ENCODE results near the gene ZFP36L2. TPM values are rescaled to one million over a fixed set of nuclear protein-coding genes. Genes with fewer than 3 reads are reported as not detected.
A peak's percentile ranks its signal among the peaks of the same experiment; 100 is the strongest.

The ZFP36L2 gene
- 6.1 and 6.2 TPM in 2 replicates for total RNA-seq
- 10.3 TPM for polyA plus RNA-seq (2012)

GRCh38 chr2:43226558-43226954, at the start of gene ZFP36L2:
TSS of gene ZFP36L2 (minus strand) at chr2:43226606. CDS start at chr2:43226315, 291 bp downstream.
- DNase-seq (ENCODE audit: low read depth): peak; percentile 96

- DNase-seq (ENCODE audit: low read depth): no peak
These were observed 48.3 kb upstream of the ZFP36L2 start for GRCh38 chr2:43274721-43275120.

- DNase-seq (ENCODE audit: low read depth): no peak
These were observed 47.6 kb upstream of the ZFP36L2 start for GRCh38 chr2:43274055-43274454.

- DNase-seq (ENCODE audit: low read depth): peak; percentile 51
These were observed 47.1 kb upstream of the ZFP36L2 start for GRCh38 chr2:43273529-43273928.

GRCh38 chr2:43270930-43271615, 44.7 kb upstream of the ZFP36L2 start:
- no peak for DNase-seq (ENCODE audit: low read depth)

GRCh38 chr2:43270461-43270860, 44.1 kb upstream of the ZFP36L2 start:
- DNase-seq (ENCODE audit: low read depth): no peak

- peak; percentile 90 for DNase-seq (ENCODE audit: low read depth)
These were observed 43.3 kb upstream of the ZFP36L2 start for GRCh38 chr2:43269706-43270105.

- DNase-seq (ENCODE audit: low read depth): peak; percentile 98
These were observed 42.7 kb upstream of the ZFP36L2 start for GRCh38 chr2:43269074-43269572.

- no peak for DNase-seq (ENCODE audit: low read depth)
These were observed 41.9 kb upstream of the ZFP36L2 start for GRCh38 chr2:43268066-43268953.

- DNase-seq (ENCODE audit: low read depth): no peak
These were observed 41.0 kb upstream of the ZFP36L2 start for GRCh38 chr2:43267381-43267780.

GRCh38 chr2:43266711-43267111, 40.3 kb upstream of the ZFP36L2 start:
- no peak for DNase-seq (ENCODE audit: low read depth)

GRCh38 chr2:43265421-43265820, 39.0 kb upstream of the ZFP36L2 start:
- no peak for DNase-seq (ENCODE audit: low read depth)

- DNase-seq (ENCODE audit: low read depth): peak; percentile 63
These were observed 38.6 kb upstream of the ZFP36L2 start for GRCh38 chr2:43265001-43265400.

GRCh38 chr2:43262951-43263350, 36.5 kb upstream of the ZFP36L2 start:
- DNase-seq (ENCODE audit: low read depth): no peak

GRCh38 chr2:43262239-43262638, 35.8 kb upstream of the ZFP36L2 start:
- DNase-seq (ENCODE audit: low read depth): no peak

- no peak for DNase-seq (ENCODE audit: low read depth)
These were observed 33.1 kb upstream of the ZFP36L2 start for GRCh38 chr2:43259512-43259911.

- DNase-seq (ENCODE audit: low read depth): no peak
These were observed 32.2 kb upstream of the ZFP36L2 start for GRCh38 chr2:43258547-43259156.

- DNase-seq (ENCODE audit: low read depth): peak; percentile 87
These were observed 29.0 kb upstream of the ZFP36L2 start for GRCh38 chr2:43255296-43255910.

GRCh38 chr2:43254331-43254730, 27.9 kb upstream of the ZFP36L2 start:
- no peak for DNase-seq (ENCODE audit: low read depth)

GRCh38 chr2:43251171-43251731, 24.8 kb upstream of the ZFP36L2 start:
- DNase-seq (ENCODE audit: low read depth): peak; percentile 54

GRCh38 chr2:43250015-43250414, 23.6 kb upstream of the ZFP36L2 start:
- no peak for DNase-seq (ENCODE audit: low read depth)
